Rectal smooth muscle tissue (tissue), 1 donor: ENCODE data around the gene CDK9.

ENCODE experiments used
- H3K27ac ChIP-seq: one replicate; pipeline ENCODE4 v1.7.0; 2013; ENCODE audit warnings: low read depth, low read length, inconsistent platforms
- H3K27me3 ChIP-seq: one replicate; pipeline ENCODE4 v1.7.0; 2013; ENCODE audit warnings: low read length; ENCODE audit not compliant: control insufficient read depth, insufficient read depth
- H3K36me3 ChIP-seq: one replicate; pipeline ENCODE4 v1.7.0; 2013; ENCODE audit warnings: low read length; ENCODE audit not compliant: control insufficient read depth, insufficient read depth
- H3K4me1 ChIP-seq: one replicate; pipeline ENCODE4 v1.7.0; 2013; ENCODE audit warnings: low read length; ENCODE audit not compliant: control insufficient read depth, insufficient read depth
- H3K4me3 ChIP-seq: one replicate; pipeline ENCODE4 v1.7.0; 2013; ENCODE audit warnings: low read length
- H3K9ac ChIP-seq: one replicate; pipeline ENCODE4 v1.7.0; 2013; ENCODE audit warnings: low read length

CDK9 gene

DNA sequence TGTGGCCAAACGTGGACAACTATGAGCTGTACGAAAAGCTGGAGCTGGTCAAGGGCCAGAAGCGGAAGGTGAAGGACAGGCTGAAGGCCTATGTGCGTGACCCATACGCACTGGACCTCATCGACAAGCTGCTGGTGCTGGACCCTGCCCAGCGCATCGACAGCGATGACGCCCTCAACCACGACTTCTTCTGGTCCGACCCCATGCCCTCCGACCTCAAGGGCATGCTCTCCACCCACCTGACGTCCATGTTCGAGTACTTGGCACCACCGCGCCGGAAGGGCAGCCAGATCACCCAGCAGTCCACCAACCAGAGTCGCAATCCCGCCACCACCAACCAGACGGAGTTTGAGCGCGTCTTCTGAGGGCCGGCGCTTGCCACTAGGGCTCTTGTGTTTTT, 3.3 kb downstream of the CDK9 start:
- Histone ChIP-seq H3K4me3 (no peak overlapping the region), H3K4me1 (peaks cover 7% of the 10 kb centered on the region), H3K9ac (no peak overlapping the region), H3K27ac (no peak overlapping the region), H3K27me3 (no peaks in the 10 kb centered on the region), H3K36me3 (peaks cover 39% of the 10 kb centered on the region)

GRCh38 chr9:127790094-127790855, 4.4 kb downstream of the CDK9 start:
- Histone ChIP-seq H3K27ac (no peak overlapping the region), H3K27me3 (no peaks in the 10 kb centered on the region), H3K4me1 (peaks cover 7% of the 10 kb centered on the region), H3K4me3 (no peak overlapping the region), H3K9ac (no peak overlapping the region), H3K36me3 (peaks cover 39% of the 10 kb centered on the region)

DNA sequence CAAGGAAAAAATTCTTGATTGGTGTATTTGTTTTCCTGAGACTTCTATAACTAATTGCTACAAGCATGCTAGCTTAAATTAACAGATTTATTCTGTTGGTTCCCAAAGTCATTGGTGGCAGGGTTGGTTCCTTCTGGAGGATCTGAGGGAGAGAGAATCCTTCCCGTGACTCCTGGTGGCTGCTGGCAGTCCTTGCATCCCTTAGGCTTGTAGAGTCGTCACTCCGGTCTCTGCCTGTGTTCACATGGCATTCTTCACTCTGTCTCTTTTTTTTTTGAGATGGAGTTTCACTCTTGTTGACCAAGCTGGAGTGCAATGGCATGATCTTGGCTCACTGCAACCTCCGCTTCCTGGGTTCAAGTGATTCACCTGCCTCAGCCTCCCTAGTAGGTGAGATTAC, 5.3 kb downstream of the CDK9 start:
- Histone ChIP-seq H3K9ac (no peak overlapping the region), H3K4me3 (no peak overlapping the region), H3K27ac (no peak overlapping the region), H3K36me3 (peaks cover 39% of the 10 kb centered on the region), H3K27me3 (no peaks in the 10 kb centered on the region), H3K4me1 (peaks cover 7% of the 10 kb centered on the region)

- Histone ChIP-seq H3K36me3 (peaks cover 34% of the 10 kb centered on the region), H3K4me1 (no peaks in the 10 kb centered on the region), H3K27me3 (no peaks in the 10 kb centered on the region), H3K27ac (no peak overlapping the region), H3K9ac (no peak overlapping the region), H3K4me3 (no peak overlapping the region)
These were observed 6.7 kb downstream of the CDK9 start for GRCh38 chr9:127792417-127793031.

DNA sequence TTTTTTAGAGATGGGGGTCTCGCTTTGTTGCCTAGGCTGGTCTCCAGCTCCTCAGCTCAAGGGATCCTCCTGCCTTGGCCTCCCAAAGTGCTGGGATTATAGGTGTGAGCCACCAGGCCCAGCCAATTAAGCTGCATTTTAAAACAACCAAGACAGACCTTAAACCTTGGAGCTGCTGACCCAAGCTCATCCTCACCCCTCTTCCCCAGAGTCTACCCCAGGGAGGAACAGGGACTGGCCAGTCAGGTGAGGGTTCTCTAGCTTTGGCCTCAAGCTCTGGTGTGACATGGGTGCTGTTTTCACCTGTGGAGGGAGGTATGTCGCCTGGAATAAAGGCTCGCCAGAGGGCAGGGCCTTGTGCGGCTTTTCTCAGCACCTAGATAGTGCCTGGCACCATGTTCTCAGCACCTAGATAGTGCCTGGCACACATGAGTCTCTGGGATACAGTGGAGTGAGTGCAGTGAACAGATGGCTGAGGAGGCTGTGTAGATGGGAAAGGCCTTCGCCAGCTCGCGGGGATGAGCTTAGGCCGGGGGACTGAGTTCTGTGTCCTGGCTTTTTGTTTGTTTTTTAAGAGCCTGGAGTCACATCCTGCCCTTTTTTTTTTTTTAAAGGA, 7.4 kb downstream of the CDK9 start:
- peaks cover 27% of the 10 kb centered on the region for H3K36me3 ChIP-seq
- no peaks in the 10 kb centered on the region for H3K4me1 ChIP-seq
- H3K9ac ChIP-seq = no peak overlapping the region
- no peak overlapping the region for H3K27ac ChIP-seq
- no peaks in the 10 kb centered on the region for H3K27me3 ChIP-seq
- no peak overlapping the region for H3K4me3 ChIP-seq

- Histone ChIP-seq H3K27me3 (no peaks in the 10 kb centered on the region), H3K27ac (no peak overlapping the region), H3K4me3 (no peak overlapping the region), H3K4me1 (no peaks in the 10 kb centered on the region), H3K36me3 (peaks cover 17% of the 10 kb centered on the region), H3K9ac (no peak overlapping the region)
These were observed 8.4 kb downstream of the CDK9 start for GRCh38 chr9:127794001-127794791.

DNA sequence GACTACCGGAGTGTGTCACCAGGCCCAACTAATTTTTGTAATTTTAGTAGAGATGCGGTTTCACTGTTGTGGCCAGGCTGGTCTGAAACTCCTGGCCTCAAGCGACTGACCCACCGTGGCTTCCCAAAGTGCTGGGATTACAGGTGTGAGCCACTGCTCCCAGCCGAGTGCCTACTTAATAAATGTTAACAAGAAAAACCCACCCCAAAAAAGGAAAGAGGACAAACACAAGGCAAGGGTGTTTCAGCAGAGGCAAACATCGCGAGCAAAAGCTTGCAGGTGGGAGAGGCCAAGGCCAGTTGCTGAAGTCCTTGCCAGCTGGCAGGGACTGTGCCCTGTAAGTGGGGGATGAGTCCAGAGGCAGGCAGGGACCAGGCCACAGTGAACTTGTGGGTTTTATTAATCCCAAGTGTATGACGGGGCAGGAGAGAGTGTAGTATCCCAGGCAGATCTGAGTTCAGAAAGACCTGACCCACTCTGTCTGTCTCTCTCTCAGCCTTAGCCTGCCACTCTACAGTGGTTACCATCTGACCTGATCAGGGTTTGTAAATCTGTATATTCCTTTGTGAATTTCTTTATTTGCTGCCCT, 10.5 kb downstream of the CDK9 start:
- Histone ChIP-seq H3K27me3 (no peaks in the 10 kb centered on the region), H3K4me3 (no peak overlapping the region), H3K27ac (no peak overlapping the region), H3K9ac (no peak overlapping the region), H3K36me3 (no peaks in the 10 kb centered on the region), H3K4me1 (no peaks in the 10 kb centered on the region)

DNA sequence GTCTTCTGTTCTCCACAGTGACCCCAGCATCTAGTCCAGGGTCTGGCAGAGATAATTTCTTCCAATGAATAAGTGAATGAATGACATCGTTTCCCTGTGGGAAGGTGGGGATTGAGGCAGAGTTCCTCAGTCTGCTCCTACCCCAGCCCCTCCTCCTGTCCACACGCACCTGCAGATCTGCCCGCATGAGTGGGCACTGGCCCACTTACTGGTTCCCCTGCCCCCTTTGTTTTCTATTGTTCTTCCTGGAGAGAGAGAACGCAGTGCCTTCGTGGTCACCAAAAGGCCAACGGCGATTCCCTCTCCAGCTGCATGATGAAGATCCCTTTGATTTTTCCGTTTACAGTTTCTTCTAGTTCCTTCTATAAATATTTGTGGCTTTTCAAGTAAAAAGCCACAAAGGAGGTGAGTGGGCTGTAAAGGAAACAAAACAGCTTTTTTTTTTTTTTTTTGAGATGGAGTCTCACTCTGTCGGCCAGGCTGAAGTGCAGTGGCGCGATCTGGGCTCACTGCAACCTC, 11.1 kb downstream of the CDK9 start:
- Histone ChIP-seq H3K4me1 (no peaks in the 10 kb centered on the region), H3K36me3 (no peaks in the 10 kb centered on the region), H3K27me3 (no peaks in the 10 kb centered on the region), H3K4me3 (no peak overlapping the region), H3K27ac (no peak overlapping the region), H3K9ac (no peak overlapping the region)

DNA sequence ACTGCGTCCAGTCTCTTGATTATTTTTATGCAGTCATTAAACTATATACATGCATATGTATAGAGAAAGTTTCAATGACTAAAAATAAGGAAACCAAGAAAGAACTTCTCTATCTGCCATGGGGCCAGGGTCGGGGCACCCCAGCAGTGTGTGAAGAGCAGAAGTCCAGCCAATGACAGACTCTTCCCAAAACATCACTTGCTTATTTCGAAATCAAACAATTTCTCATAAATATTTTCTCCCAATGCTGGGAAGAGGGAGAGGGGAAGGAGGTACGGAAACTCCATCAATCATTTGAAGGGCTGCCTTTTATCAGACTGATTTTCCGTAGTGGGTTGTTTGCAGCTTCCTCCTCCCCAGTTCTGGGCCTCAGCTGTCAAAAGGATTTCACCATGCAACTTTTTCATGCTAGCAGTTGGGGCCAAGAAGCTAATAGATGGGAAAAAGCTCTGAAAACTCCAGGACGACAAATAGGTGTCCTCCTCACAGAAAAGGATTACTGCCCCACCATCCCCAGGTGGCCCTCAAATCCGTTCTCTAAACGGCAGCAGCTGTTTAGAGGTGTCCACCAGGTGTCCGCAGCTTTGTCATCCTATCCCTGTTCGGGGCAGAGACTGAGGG, 16.2 kb downstream of the CDK9 start:
- Histone ChIP-seq H3K9ac (no peak overlapping the region), H3K4me3 (peak overlapping the region; percentile 75), H3K4me1 (peaks cover 10% of the 10 kb centered on the region), H3K36me3 (peaks cover 3% of the 10 kb centered on the region), H3K27me3 (no peaks in the 10 kb centered on the region), H3K27ac (peak overlapping the region; percentile 73)

- Histone ChIP-seq H3K36me3 (peaks cover 4% of the 10 kb centered on the region), H3K9ac (peak within 1 kb of the TSS; percentile 79), H3K4me1 (peaks cover 10% of the 10 kb centered on the region), H3K27ac (peak within 1 kb of the TSS; percentile 80), H3K27me3 (no peaks in the 10 kb centered on the region), H3K4me3 (peak within 1 kb of the TSS; percentile 88)
These were observed 17.0 kb downstream of the CDK9 start, which contains the start of gene FPGS for GRCh38 chr9:127802576-127803443. Gene FPGS (plus strand): TSS chr9:127802882. CDS start chr9:127802925, 43 bp downstream.
